ENCODE measurements around the gene FSTL4.

- TF ChIP-seq EZH2 (IDR thresholded peaks at IDR 0.05; ENCODE audit: borderline replicate concordance, low read length) (no peak), CTCF (IDR thresholded peaks at IDR 0.05; ENCODE audit: low read length) (no peak)
Observed at GRCh38 chr5:133653760-133654049, 41.4 kb upstream of the FSTL4 start.
